ENCODE measurements around the gene CAPS2. TPM values are rescaled to one million over a fixed set of nuclear protein-coding genes. Genes with fewer than 3 reads are reported as not detected.
"Not testable (repeated sequence)": the region's sequence is repeated elsewhere in the genome, so short reads cannot be mapped to it uniquely, and the experiment has no call there.

Gene CAPS2
- polyA plus RNA-seq, 1 donor from 2014 or later: 2.1 TPM

DNA sequence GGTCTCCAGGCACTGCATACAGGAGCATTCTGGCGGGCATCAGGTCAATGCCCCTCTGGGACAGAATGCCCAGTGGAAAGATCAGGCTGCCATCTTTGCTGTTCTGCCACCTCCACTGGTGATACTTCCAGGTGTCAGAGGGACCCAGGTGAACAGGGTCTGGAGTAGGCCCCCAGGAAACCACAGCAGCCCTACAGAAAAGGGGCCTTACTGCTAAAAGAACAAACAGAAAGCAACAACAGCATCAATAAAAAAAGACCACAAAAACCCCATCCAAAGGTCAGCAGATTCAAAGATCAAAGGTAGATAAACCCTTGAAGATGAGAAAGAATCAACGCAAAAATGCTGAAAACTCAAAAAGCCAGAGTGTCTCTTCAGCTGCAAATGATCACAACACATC is 20.3 kb upstream of the CAPS2 start:
- H2AFZ ChIP-seq (ENCODE audit: low read depth, low read length): no peak overlapping the region
- no peak overlapping the region for H3K4me2 ChIP-seq (ENCODE audit: low read length)
- H3K79me2 ChIP-seq (replicated peaks; ENCODE audit: insufficient read depth, low read length): no peaks in the 10 kb centered on the region
- H3K27me3 ChIP-seq (ENCODE audit: insufficient read depth, low read depth, low read length): no peaks in the 10 kb centered on the region
- H3K27ac ChIP-seq (ENCODE audit: low read length): no peak overlapping the region
- peaks cover 2% of the 10 kb centered on the region for H3K9me3 ChIP-seq (ENCODE audit: low read length)
- no peaks in the 10 kb centered on the region for H3K36me3 ChIP-seq (ENCODE audit: insufficient read depth, low read length)
- TF ChIP-seq TAF1 (IDR thresholded peaks at IDR 0.05; ENCODE audit: low read depth) (no peak), EZH2 (IDR thresholded peaks at IDR 0.05; ENCODE audit: borderline replicate concordance, insufficient read depth, low read length, poor library complexity, severe bottlenecking) (no peak), RAD21 (conservative IDR thresholded peaks at IDR 0.05) (no peak), EP300 (conservative IDR thresholded peaks at IDR 0.05; ENCODE audit: poor library complexity, severe bottlenecking) (no peak), SMC3 (conservative IDR thresholded peaks at IDR 0.05; ENCODE audit: poor library complexity) (no peak), POLR2AphosphoS5 (IDR thresholded peaks at IDR 0.05) (no peak), MXI1 (conservative IDR thresholded peaks at IDR 0.05; ENCODE audit: poor library complexity, severe bottlenecking) (no peak)
- TF ChIP-seq, protein P1, sequence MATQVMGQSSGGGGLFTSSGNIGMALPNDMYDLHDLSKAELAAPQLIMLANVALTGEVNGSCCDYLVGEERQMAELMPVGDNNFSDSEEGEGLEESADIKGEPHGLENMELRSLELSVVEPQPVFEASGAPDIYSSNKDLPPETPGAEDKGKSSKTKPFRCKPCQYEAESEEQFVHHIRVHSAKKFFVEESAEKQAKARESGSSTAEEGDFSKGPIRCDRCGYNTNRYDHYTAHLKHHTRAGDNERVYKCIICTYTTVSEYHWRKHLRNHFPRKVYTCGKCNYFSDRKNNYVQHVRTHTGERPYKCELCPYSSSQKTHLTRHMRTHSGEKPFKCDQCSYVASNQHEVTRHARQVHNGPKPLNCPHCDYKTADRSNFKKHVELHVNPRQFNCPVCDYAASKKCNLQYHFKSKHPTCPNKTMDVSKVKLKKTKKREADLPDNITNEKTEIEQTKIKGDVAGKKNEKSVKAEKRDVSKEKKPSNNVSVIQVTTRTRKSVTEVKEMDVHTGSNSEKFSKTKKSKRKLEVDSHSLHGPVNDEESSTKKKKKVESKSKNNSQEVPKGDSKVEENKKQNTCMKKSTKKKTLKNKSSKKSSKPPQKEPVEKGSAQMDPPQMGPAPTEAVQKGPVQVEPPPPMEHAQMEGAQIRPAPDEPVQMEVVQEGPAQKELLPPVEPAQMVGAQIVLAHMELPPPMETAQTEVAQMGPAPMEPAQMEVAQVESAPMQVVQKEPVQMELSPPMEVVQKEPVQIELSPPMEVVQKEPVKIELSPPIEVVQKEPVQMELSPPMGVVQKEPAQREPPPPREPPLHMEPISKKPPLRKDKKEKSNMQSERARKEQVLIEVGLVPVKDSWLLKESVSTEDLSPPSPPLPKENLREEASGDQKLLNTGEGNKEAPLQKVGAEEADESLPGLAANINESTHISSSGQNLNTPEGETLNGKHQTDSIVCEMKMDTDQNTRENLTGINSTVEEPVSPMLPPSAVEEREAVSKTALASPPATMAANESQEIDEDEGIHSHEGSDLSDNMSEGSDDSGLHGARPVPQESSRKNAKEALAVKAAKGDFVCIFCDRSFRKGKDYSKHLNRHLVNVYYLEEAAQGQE (IDR thresholded peaks at IDR 0.05; ENCODE audit: borderline replicate concordance): no peak
- TF ChIP-seq, protein P2, sequence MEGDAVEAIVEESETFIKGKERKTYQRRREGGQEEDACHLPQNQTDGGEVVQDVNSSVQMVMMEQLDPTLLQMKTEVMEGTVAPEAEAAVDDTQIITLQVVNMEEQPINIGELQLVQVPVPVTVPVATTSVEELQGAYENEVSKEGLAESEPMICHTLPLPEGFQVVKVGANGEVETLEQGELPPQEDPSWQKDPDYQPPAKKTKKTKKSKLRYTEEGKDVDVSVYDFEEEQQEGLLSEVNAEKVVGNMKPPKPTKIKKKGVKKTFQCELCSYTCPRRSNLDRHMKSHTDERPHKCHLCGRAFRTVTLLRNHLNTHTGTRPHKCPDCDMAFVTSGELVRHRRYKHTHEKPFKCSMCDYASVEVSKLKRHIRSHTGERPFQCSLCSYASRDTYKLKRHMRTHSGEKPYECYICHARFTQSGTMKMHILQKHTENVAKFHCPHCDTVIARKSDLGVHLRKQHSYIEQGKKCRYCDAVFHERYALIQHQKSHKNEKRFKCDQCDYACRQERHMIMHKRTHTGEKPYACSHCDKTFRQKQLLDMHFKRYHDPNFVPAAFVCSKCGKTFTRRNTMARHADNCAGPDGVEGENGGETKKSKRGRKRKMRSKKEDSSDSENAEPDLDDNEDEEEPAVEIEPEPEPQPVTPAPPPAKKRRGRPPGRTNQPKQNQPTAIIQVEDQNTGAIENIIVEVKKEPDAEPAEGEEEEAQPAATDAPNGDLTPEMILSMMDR (IDR thresholded peaks at IDR 0.05; ENCODE audit: poor library complexity, severe bottlenecking): no peak
- no peaks in the 10 kb centered on the region for H3K9me2 ChIP-seq (ENCODE audit: insufficient read depth, low read length)
- no peak overlapping the region for H3K9ac ChIP-seq (ENCODE audit: low read length)
- H4K20me1 ChIP-seq (ENCODE audit: insufficient read depth): no peaks in the 10 kb centered on the region
- H3F3A ChIP-seq (ENCODE audit: insufficient read depth, low read length, poor library complexity, severe bottlenecking): no peaks in the 10 kb centered on the region
- no peak overlapping the region for H3K4me3 ChIP-seq (ENCODE audit: low read length)

DNA sequence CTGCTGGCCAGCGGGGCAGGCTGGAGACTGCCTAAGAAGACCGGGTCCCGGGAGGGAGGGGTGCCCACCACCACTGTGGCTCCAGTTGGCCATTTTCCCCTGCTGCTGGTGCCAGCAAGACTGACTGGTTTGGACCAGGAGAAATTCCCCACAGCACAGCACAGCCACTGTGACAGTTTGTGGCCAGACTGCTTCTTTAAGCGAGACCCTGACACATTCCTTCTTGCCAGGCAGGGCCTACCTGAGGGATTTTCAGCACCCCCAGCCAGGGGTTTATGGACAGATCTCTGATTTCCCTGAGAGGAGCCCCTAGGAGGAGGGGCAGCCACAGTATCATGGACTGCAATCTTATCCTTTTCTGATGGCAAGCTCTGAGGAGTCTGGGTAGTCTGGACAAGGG is 19.8 kb upstream of the CAPS2 start:
- H3F3A ChIP-seq (ENCODE audit: insufficient read depth, low read length, poor library complexity, severe bottlenecking): no peaks in the 10 kb centered on the region
- H3K9ac ChIP-seq (ENCODE audit: low read length): no peak overlapping the region
- H3K36me3 ChIP-seq (ENCODE audit: insufficient read depth, low read length): no peaks in the 10 kb centered on the region
- no peaks in the 10 kb centered on the region for H3K9me3 ChIP-seq (ENCODE audit: low read length)
- no peaks in the 10 kb centered on the region for H3K27me3 ChIP-seq (ENCODE audit: insufficient read depth, low read depth, low read length)
- no peak for TF ChIP-seq TAF1 (IDR thresholded peaks at IDR 0.05; ENCODE audit: low read depth)
- no peak for TF ChIP-seq MXI1 (conservative IDR thresholded peaks at IDR 0.05; ENCODE audit: poor library complexity, severe bottlenecking)
- no peak for TF ChIP-seq POLR2AphosphoS5 (IDR thresholded peaks at IDR 0.05)
- no peak for TF ChIP-seq RAD21 (conservative IDR thresholded peaks at IDR 0.05)
- TF ChIP-seq, protein P2 (IDR thresholded peaks at IDR 0.05; ENCODE audit: poor library complexity, severe bottlenecking): no peak
- TF ChIP-seq EP300 (conservative IDR thresholded peaks at IDR 0.05; ENCODE audit: poor library complexity, severe bottlenecking): no peak
- TF ChIP-seq SMC3 (conservative IDR thresholded peaks at IDR 0.05; ENCODE audit: poor library complexity): no peak
- H3K9me2 ChIP-seq (ENCODE audit: insufficient read depth, low read length): no peaks in the 10 kb centered on the region
- H3K27ac ChIP-seq (ENCODE audit: low read length): no peak overlapping the region
- no peaks in the 10 kb centered on the region for H3K79me2 ChIP-seq (replicated peaks; ENCODE audit: insufficient read depth, low read length)
- no peaks in the 10 kb centered on the region for H4K20me1 ChIP-seq (ENCODE audit: insufficient read depth)
- no peak overlapping the region for H3K4me3 ChIP-seq (ENCODE audit: low read length)
- no peak overlapping the region for H3K4me2 ChIP-seq (ENCODE audit: low read length)
- H2AFZ ChIP-seq (ENCODE audit: low read depth, low read length): no peak overlapping the region

- not testable (repeated sequence) for H3K27me3 ChIP-seq (ENCODE audit: insufficient read depth, low read depth, low read length); H3K9ac ChIP-seq (ENCODE audit: low read length); H3K79me2 ChIP-seq (replicated peaks; ENCODE audit: insufficient read depth, low read length); H3K9me2 ChIP-seq (ENCODE audit: insufficient read depth, low read length); H3K36me3 ChIP-seq (ENCODE audit: insufficient read depth, low read length); H2AFZ ChIP-seq (ENCODE audit: low read depth, low read length); H3K9me3 ChIP-seq (ENCODE audit: low read length); H3K4me3 ChIP-seq (ENCODE audit: low read length); H3K27ac ChIP-seq (ENCODE audit: low read length); H3K4me2 ChIP-seq (ENCODE audit: low read length); H4K20me1 ChIP-seq (ENCODE audit: insufficient read depth); H3F3A ChIP-seq (ENCODE audit: insufficient read depth, low read length, poor library complexity, severe bottlenecking)
Observed at GRCh38 chr12:75346215-75346614, 16.1 kb upstream of the CAPS2 start.

Measured in neural cell (in vitro differentiated cells).